Thymus (tissue), 11 donors: ENCODE measurements around the gene FCGBP. TPM values are rescaled to one million over a fixed set of nuclear protein-coding genes. Genes with fewer than 3 reads are reported as not detected.
A peak's percentile ranks its signal among the peaks of the same experiment; 100 is the strongest.
"Not testable (repeated sequence)": the region's sequence is repeated elsewhere in the genome, so short reads cannot be mapped to it uniquely, and the experiment has no call there.

Experiments used
- DNase-seq, 9 donors: peaks; one replicate each; pipeline ENCODE4 v3.0.0-alpha.2; 2013; ENCODE audit warnings: low spot score in 9 of 9, low read depth in 6 of 9, missing footprints in 1 of 9
- H3K27ac ChIP-seq, 2 donors: one replicate each; pipeline ENCODE4 v1.5.1; 2013; ENCODE audit warnings: control low read depth in 1 of 2, low read depth in 1 of 2, low read length in 1 of 2, mild to moderate bottlenecking in 1 of 2, moderate library complexity in 1 of 2
- H3K27me3 ChIP-seq, 2 donors: one replicate each; pipeline ENCODE4 v1.5.1; 2013; ENCODE audit warnings: low read length in 1 of 2; ENCODE audit not compliant: control insufficient read depth in 2 of 2, insufficient read depth in 1 of 2
- H3K36me3 ChIP-seq, 2 donors: one replicate each; pipeline ENCODE4 v1.5.1; 2013; ENCODE audit warnings: low read length in 1 of 2, mild to moderate bottlenecking in 1 of 2, moderate library complexity in 1 of 2; ENCODE audit not compliant: control insufficient read depth in 2 of 2, insufficient read depth in 2 of 2
- H3K4me1 ChIP-seq, 2 donors: one replicate each; pipeline ENCODE4 v1.5.1; 2013; ENCODE audit warnings: low read length in 2 of 2; ENCODE audit not compliant: control insufficient read depth in 2 of 2, insufficient read depth in 2 of 2
- H3K4me3 ChIP-seq, 2 donors: one replicate each; pipeline ENCODE4 v1.5.1; 2013; ENCODE audit warnings: low read length in 2 of 2, control low read depth in 1 of 2, mild to moderate bottlenecking in 1 of 2
- H3K9me3 ChIP-seq, 2 donors: one replicate each; pipeline ENCODE4 v1.5.1; 2013; ENCODE audit warnings: low read length in 1 of 2, mild to moderate bottlenecking in 1 of 2; ENCODE audit not compliant: control insufficient read depth in 2 of 2, insufficient read depth in 1 of 2
- WGBS: extraction: QIAGEN DNeasy Blood & Tissue Kit; methylation state at CpG from one replicate; pipeline ENCODE4 v1.1.7; 2013; 5-methylcytosine and 5-hydroxymethylcytosine counted together
- polyA plus RNA-seq: library from polyadenylated mRNA; stranded (reverse); fragments of 200-250 nt; gene quantifications from one replicate; pipeline ENCODE4 v1.2.3, GENCODE V29; 2013
- total RNA-seq: library from RNA; stranded (reverse); fragments of 120-200 nt; gene quantifications from one replicate; pipeline ENCODE4 v1.2.4, GENCODE V29; 2013
- donor health status: healthy.

FCGBP gene
- total and polyA plus RNA-seq, 2 donors: 4.6 to 7.7 TPM

DNA sequence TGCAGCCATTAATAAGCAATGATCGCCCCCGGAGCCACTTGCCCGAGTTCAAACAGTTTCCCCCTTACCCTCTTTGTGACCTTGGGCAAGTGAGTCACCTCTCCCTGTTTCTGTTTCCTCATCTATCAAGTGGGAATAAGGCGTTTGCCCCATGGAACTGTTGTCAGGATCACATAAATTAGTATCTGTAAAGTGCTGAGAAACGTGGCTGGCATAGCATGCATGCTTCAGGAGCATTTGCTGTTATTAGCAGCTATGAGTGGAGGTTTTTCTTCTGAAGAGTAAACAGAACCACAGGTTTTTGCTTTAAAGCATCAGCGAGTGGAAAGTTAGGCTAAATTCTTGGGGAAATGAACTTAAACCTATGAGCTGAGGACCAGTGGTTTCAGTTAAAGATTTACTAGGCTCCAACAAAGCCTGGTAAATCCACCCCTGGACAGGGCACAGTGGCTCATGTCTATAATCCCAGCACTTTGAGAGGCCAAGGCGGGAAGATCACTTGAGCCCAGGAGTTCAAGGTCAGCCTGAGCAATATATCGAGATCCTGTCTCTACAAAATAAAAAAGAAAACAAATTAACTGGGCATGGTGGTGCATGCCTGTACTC lies 30.8 kb downstream of the FCGBP start:
- 51% methylated on average over 4 of the region's 8 CpGs for WGBS
- not testable (repeated sequence) for H3K36me3 ChIP-seq, H3K4me3 ChIP-seq, DNase-seq, H3K27ac ChIP-seq, H3K27me3 ChIP-seq, H3K9me3 ChIP-seq, H3K4me1 ChIP-seq

DNA sequence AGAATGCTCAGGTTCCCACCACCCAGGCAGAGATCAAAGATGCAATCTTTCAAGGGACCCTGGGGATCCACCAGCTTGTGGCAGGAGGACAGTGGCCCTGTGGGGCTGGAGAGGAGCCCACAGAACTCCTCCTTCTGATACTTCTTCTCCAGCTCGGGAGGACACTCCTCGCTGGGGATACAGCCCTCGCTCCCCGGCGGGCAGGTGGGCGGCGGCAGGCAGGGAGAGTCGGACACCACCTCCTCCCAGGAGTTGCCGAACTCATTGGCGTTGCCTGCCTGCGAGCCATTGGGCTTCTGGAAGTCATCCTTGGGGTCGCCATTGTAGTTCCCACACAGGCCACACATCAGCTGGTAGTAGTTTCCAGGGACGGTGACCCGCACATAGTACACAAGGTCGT lies 32.1 kb downstream of the FCGBP start:
- H3K9me3 ChIP-seq, H3K27ac ChIP-seq, H3K4me3 ChIP-seq, H3K4me1 ChIP-seq, DNase-seq, H3K27me3 ChIP-seq, H3K36me3 ChIP-seq: not testable (repeated sequence)
- 98% methylated on average over 12 of the region's 15 CpGs for WGBS

DNA sequence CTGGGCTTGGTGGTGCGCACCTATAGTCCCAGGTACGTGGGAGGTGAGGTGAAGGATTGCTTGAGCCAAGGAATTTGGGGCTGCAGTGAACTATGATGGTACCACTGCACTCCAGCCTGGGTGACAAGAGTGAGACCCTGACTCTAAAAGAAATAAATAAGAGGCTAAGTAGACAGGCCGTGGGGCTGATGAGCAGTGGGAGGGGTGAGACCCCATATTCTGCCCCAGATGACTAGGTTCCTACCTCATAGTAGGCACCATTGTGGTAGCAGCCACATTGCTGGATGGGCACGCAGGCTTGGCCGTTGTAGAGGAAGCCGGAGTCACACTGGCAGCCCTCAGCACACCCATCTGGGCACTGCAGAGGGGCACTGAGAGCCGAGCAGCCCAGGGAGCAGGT lies 32.8 kb downstream of the FCGBP start:
- not testable (repeated sequence) for DNase-seq, H3K27ac ChIP-seq, H3K27me3 ChIP-seq, H3K4me3 ChIP-seq, H3K9me3 ChIP-seq, H3K4me1 ChIP-seq, H3K36me3 ChIP-seq
- WGBS: 90% methylated on average over 6 of the region's 7 CpGs

DNA sequence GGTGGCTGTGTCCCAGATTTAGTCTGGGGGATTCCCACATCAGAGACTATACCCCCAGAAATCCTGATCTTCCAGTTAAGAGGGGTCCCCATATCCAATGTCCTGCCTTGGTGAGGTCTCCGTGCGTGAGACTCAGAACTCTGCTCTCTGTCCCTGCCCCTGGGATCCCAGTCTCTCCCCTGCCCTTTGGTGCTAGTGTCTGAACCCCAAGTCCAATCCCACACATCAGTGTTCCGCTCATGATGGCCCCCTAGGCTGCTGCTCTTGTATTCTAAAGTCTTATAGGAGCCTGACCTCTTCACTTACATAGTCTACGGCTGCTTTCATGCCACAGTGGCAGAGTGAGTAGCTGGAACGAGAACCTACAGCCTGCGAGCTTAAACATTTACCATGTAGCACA lies 35.6 kb downstream of the FCGBP start:
- H3K4me1 ChIP-seq, H3K9me3 ChIP-seq, H3K4me3 ChIP-seq, DNase-seq, H3K27me3 ChIP-seq, H3K36me3 ChIP-seq, H3K27ac ChIP-seq: not testable (repeated sequence)
- 71% methylated on average over 5 of the region's 6 CpGs for WGBS

DNA sequence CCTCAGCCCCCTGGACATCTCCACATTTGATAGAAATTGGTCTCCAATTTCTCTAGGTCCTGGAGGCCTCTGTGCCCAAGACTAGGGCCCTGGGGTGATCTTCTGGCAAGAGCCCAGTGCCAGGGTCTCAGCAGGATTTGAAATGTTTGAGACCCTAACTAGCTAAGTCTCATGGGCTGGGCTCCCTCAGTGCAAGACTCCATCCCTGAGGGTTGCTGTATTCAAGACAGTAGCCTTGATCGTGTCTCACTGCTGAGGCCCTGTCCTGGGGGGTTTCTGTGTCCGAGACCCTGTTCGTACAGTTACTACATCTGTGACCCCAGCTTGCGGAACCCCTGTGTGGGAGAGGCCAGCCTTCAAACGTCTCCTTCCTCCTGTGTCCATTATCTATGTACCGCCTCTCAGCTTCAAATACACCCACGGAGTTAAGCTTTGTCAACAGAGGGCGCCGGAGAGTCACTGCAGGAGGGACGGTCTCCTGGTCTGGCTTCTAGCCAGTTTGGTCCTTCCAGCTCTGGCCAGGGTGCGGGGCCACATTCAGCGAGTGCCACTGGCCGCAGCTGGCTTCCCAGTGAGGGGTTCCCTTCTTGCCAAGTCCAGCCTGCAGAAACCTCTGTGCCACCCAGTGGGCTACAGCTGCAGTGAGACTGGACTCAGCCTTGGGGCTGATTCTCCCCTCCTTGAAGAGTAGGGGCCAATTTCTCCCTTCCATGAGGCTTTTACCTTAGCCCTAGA lies 36.8 kb downstream of the FCGBP start:
- peak in 2 of 9 donors; percentile 5 to 21 for DNase-seq
- WGBS: 8% methylated on average over 13 of the region's 13 CpGs

DNA sequence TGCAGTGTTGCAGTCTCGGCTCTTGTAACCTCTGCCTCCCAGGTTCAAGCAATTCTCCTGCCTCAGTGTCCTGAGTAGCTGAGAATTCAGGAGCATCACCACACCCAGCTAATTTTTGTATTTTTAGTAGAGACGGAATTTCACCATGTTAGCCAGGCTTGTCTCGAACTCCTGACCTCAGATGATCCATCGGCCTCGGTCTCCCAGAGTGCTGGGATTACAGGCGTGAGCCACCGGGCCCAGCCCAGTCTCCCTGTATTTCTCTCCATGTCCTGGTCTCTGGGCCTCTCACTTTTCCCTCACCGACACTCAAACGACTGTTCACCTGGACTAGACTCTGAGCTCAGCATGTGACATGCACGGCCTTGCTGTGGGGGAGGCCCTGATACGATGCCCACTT lies 39.3 kb downstream of the FCGBP start:
- H3K36me3 ChIP-seq, H3K4me3 ChIP-seq, H3K4me1 ChIP-seq, H3K27ac ChIP-seq, DNase-seq, H3K9me3 ChIP-seq: not testable (repeated sequence)
- H3K27me3 ChIP-seq: peaks cover 0 to 19% of the 10 kb centered on the region in 2 donors
- 98% methylated on average over 11 of the region's 11 CpGs for WGBS

More for the DNA sequence above, 36.8 kb downstream of the FCGBP start:
- not testable (repeated sequence) for H3K4me1 ChIP-seq, H3K9me3 ChIP-seq, H3K27ac ChIP-seq, H3K36me3 ChIP-seq, H3K4me3 ChIP-seq, H3K27me3 ChIP-seq

DNA sequence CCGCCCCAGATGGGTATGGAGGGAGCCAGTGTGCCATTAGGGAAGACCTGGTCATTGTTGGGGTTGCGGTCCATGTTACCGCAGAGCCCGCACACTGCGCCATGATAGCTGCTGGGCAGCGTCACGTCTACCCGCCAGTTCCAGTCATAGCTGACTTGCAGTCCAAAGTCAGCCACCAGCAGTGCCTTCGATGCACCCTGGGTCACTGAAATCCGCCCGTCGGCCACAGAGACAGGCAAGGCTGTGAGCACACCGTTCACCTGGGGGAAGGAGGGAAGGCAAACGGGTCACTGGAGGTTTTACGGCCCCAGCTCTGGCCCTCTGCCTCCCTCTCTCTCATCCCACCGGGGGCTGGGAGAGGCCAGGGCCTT lies 40.2 kb downstream of the FCGBP start:
- H3K27me3 ChIP-seq: peaks cover 0 to 19% of the 10 kb centered on the region in 2 donors
- not testable (repeated sequence) for H3K27ac ChIP-seq, H3K4me1 ChIP-seq, H3K36me3 ChIP-seq, H3K9me3 ChIP-seq, H3K4me3 ChIP-seq, DNase-seq
- 90% methylated on average over 13 of the region's 16 CpGs for WGBS

DNA sequence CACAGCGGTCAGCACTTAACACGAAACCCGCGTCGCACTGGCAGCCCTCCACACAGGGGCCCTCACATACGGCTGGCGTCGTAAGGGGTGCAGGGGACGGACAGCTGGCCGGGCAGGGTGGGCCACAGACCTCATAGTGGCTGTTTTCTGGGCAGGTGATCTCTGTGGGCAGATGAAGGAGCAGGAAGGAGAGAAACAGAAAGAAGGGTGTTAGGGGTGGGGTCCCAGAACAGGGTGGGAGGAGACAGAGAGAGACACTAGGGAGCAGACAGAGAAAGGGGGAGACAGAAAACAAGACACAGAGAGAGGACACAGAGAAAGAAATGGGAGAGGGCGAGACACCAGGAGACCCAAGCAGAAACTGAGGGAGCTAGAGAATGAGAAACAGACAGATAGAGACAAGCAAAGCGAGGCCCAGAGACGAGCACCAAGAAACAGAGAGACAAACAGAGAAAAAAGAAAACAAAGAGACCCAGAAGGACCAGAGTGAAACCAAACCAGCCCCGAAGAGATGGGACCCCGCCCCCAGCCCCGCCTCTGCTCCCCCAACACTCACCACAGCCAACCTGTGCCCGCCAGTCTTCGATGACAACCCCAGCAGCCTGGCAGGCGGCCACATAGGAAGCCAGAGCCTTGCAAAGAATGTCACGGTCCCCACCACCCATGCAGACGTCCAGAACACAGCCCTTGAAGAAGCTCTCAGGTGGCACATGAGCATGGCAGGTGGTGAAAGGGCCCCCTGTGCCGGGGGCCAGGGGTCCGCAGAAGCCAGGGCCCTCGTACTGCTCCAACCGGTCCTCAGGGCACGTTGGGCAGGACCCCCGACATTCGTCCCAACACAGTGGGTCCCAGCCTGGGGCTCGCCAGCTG lies 40.8 kb downstream of the FCGBP start:
- H3K27me3 ChIP-seq: peaks cover 0 to 19% of the 10 kb centered on the region in 2 donors
- WGBS: 67% methylated on average over 25 of the region's 29 CpGs
- not testable (repeated sequence) for H3K9me3 ChIP-seq, H3K36me3 ChIP-seq, H3K27ac ChIP-seq, H3K4me1 ChIP-seq, DNase-seq, H3K4me3 ChIP-seq

DNA sequence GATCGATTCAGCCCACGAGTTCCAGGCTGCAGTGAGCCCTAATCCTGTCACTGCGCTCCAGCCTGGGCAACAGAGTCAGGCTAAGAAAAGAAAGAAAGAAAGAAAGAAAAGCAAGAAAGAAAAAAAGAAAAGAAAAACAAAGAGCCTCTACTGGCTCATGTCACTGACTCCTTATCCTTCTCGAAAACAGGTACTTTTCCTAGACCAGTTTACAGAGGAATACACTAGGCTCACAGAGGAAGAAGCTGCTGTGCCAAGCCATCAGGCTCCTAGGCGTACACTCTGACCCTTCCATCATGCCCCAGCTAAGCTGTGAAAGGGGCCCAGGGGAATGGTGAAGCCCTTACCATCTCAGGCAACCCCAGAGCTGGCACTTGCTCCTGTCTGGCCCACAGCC lies 41.9 kb downstream of the FCGBP start:
- not testable (repeated sequence) for H3K4me1 ChIP-seq, H3K4me3 ChIP-seq, H3K9me3 ChIP-seq, DNase-seq, H3K27ac ChIP-seq, H3K36me3 ChIP-seq
- peaks cover 0 to 19% of the 10 kb centered on the region in 2 donors for H3K27me3 ChIP-seq
- WGBS: 85% methylated on average over 5 of the region's 5 CpGs
